H1 (cell line): ENCODE results near the gene CDH12.

Experiments used
- CEBPB ChIP-seq: IDR thresholded peaks from 2 replicates; pipeline ENCODE4 v1.6.1; 2012; ENCODE audit warnings: low read depth, low read length
- CREB1 ChIP-seq: IDR thresholded peaks from 2 replicates; pipeline ENCODE4 v1.6.1; 2012; ENCODE audit warnings: inconsistent platforms
- EP300 ChIP-seq, 2 experiments: IDR thresholded peaks; 1 replicate in 1 of 2; 2 replicates in 1 of 2; pipeline ENCODE4 v1.6.1; 2011 to 2012; ENCODE audit warnings: low read depth in 2 of 2, low read length in 2 of 2, mild to moderate bottlenecking in 2 of 2, borderline replicate concordance in 1 of 2, inconsistent platforms in 1 of 2, moderate library complexity in 1 of 2
- EZH2 ChIP-seq: fragments of 200-600 bp; sonication (generic); IDR thresholded peaks from 2 replicates; pipeline ENCODE4 v1.7.1; 2012; ENCODE audit warnings: low read depth, mild to moderate bottlenecking, moderate library complexity, low read length, inconsistent platforms; ENCODE audit not compliant: severe bottlenecking
- GABPA ChIP-seq: IDR thresholded peaks from 2 replicates; pipeline ENCODE4 v1.6.1; 2011; ENCODE audit warnings: mild to moderate bottlenecking, low read length, moderate library complexity, borderline replicate concordance; ENCODE audit not compliant: insufficient read depth
- HDAC2 ChIP-seq, 2 experiments: fragments of 300-600 bp in 1 of 2; sonication (generic) in 1 of 2; IDR thresholded peaks; 2 replicates each; pipeline ENCODE4 v1.6.1; 2011 to 2012; ENCODE audit warnings: low read depth in 2 of 2, low read length in 2 of 2, mild to moderate bottlenecking in 2 of 2, moderate library complexity in 2 of 2, borderline replicate concordance in 1 of 2, inconsistent platforms in 1 of 2
- POLR2AphosphoS5 ChIP-seq: IDR thresholded peaks from 2 replicates; pipeline ENCODE4 v1.6.1; 2011; ENCODE audit warnings: low read depth, low read length
- POU5F1 ChIP-seq: IDR thresholded peaks from 2 replicates; pipeline ENCODE4 v1.6.1; 2011; ENCODE audit warnings: low read depth, mild to moderate bottlenecking, low read length, moderate library complexity
- TCF12 ChIP-seq: IDR thresholded peaks from 2 replicates; pipeline ENCODE4 v1.6.1; 2011; ENCODE audit warnings: low read depth, mild to moderate bottlenecking, low read length
- TF ChIP-seq, protein P1 (sequence below), 3 experiments: IDR thresholded peaks; 1 replicate in 2 of 3; 2 replicates in 1 of 3; pipeline versions ENCODE4 v1.5.1 to v1.6.1; 2011; ENCODE audit warnings: low read length in 3 of 3, mild to moderate bottlenecking in 3 of 3, inconsistent platforms in 2 of 3, low read depth in 1 of 3, moderate library complexity in 1 of 3; ENCODE audit not compliant: insufficient read depth in 1 of 3; ENCODE audit errors: control extremely low read depth in 1 of 3
- TF ChIP-seq, protein P2 (sequence below): IDR thresholded peaks from 2 replicates; pipeline ENCODE4 v1.6.1; 2012; ENCODE audit warnings: low read length, inconsistent platforms

DNA sequence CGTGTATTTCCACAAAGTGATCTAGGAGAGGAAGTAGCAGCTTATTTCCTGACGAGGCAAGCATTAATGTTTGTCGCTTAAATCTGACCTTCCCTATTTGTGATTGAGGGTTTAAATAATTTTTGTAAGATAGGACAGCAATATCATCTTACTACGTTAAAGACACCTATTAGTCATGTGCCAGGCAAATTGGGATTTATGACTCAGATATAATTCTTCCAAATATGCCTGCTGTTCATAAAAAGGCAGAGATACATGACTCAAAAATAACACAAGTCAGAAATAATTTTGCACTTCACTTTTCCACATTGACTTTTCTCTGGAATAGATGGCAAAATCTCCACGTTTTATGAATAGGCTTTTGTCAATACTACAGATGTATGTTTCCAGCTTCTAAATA, 43.0 kb upstream of the CDH12 start:
- TF ChIP-seq CREB1 (no peak), TCF12 (no peak), EZH2 (no peak), CEBPB (no peak), GABPA (no peak), HDAC2 (IDR thresholded peaks at IDR 0.05; ENCODE audit: borderline replicate concordance in 1 of 2, low read depth in 2 of 2, low read length in 2 of 2) (no peak), EP300 (IDR thresholded peaks at IDR 0.05; ENCODE audit: borderline replicate concordance in 1 of 2, low read depth in 2 of 2, low read length in 2 of 2) (no peak), POU5F1 (no peak), POLR2AphosphoS5 (no peak)
- TF ChIP-seq, protein P1, sequence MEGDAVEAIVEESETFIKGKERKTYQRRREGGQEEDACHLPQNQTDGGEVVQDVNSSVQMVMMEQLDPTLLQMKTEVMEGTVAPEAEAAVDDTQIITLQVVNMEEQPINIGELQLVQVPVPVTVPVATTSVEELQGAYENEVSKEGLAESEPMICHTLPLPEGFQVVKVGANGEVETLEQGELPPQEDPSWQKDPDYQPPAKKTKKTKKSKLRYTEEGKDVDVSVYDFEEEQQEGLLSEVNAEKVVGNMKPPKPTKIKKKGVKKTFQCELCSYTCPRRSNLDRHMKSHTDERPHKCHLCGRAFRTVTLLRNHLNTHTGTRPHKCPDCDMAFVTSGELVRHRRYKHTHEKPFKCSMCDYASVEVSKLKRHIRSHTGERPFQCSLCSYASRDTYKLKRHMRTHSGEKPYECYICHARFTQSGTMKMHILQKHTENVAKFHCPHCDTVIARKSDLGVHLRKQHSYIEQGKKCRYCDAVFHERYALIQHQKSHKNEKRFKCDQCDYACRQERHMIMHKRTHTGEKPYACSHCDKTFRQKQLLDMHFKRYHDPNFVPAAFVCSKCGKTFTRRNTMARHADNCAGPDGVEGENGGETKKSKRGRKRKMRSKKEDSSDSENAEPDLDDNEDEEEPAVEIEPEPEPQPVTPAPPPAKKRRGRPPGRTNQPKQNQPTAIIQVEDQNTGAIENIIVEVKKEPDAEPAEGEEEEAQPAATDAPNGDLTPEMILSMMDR (IDR thresholded peaks at IDR 0.05; ENCODE audit: control extremely low read depth in 1 of 3, insufficient read depth in 1 of 3, low read depth in 1 of 3, low read length in 3 of 3): no peak
- TF ChIP-seq, protein P2, sequence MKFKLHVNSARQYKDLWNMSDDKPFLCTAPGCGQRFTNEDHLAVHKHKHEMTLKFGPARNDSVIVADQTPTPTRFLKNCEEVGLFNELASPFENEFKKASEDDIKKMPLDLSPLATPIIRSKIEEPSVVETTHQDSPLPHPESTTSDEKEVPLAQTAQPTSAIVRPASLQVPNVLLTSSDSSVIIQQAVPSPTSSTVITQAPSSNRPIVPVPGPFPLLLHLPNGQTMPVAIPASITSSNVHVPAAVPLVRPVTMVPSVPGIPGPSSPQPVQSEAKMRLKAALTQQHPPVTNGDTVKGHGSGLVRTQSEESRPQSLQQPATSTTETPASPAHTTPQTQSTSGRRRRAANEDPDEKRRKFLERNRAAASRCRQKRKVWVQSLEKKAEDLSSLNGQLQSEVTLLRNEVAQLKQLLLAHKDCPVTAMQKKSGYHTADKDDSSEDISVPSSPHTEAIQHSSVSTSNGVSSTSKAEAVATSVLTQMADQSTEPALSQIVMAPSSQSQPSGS: no peak
